Vagina (tissue), 2 donors: Measurements from ENCODE around the gene PTPRA. TPM values are rescaled to one million over a fixed set of nuclear protein-coding genes. Genes with fewer than 3 reads are reported as not detected.

ENCODE experiments used
- DNase-seq, 2 donors: peaks; one replicate each; pipeline ENCODE4 v3.0.0-alpha.2; 2017; ENCODE audit errors: extremely low spot score in 2 of 2
- H3K27ac ChIP-seq: fragments of 200-600 bp; sonication (generic); one replicate; pipeline ENCODE4 v1.5.1; 2019
- H3K27me3 ChIP-seq: fragments of 200-600 bp; sonication (generic); one replicate; pipeline ENCODE4 v1.5.1; 2019
- H3K36me3 ChIP-seq, 2 donors: fragments of 200-600 bp; sonication (generic); one replicate each; pipeline ENCODE4 v1.5.1; 2017 to 2019
- H3K4me1 ChIP-seq: fragments of 200-600 bp; sonication (generic); one replicate; pipeline ENCODE4 v1.5.1; 2019
- H3K4me3 ChIP-seq, 2 donors: fragments of 200-600 bp; sonication (generic); 1 replicate in 1 of 2; 2 replicates in 1 of 2; pipeline ENCODE4 v1.5.1; 2016 to 2019
- H3K9me3 ChIP-seq: fragments of 200-600 bp; sonication (generic); one replicate; pipeline ENCODE4 v1.5.1; 2019
- POLR2A ChIP-seq, 2 donors: fragments of 450-650 bp; IDR thresholded peaks; one replicate each; pipeline ENCODE4 v1.6.1; 2017; ENCODE audit warnings: antibody characterized with exemption in 2 of 2, mild to moderate bottlenecking in 2 of 2, moderate library complexity in 2 of 2
- POLR2AphosphoS5 ChIP-seq, 2 donors: sonication (generic); formaldehyde crosslinking; IDR thresholded peaks; one replicate each; pipeline ENCODE4 v1.9.0; 2017; ENCODE audit warnings: antibody characterized with exemption in 2 of 2, mild to moderate bottlenecking in 2 of 2, low read depth in 1 of 2; ENCODE audit not compliant: insufficient read depth in 1 of 2
- intact Hi-C: fragments of 100-400 bp; cut with DNase I; formaldehyde crosslinking; loops from one replicate; pipeline ENCODE4 v1.15.1; 2023
- total RNA-seq: library from RNA; depleted of rRNA; stranded (reverse); fragments of >200 nt; gene quantifications from one replicate; pipeline ENCODE4 v1.2.3, GENCODE V29; 2016
- TF ChIP-seq, protein P1 (sequence below), 3 experiments: fragments of 450-650 bp in 2 of 3; fragments of 200-600 bp in 1 of 3; sonication (generic) in 1 of 3; IDR thresholded peaks; one replicate each; pipeline ENCODE4 v1.5.1; 2017 to 2019; ENCODE audit warnings: antibody characterized with exemption in 3 of 3, mild to moderate bottlenecking in 2 of 3, moderate library complexity in 2 of 3

Gene PTPRA
- total RNA-seq, 1 donor from 2014 or later: 45.7 TPM

DNA sequence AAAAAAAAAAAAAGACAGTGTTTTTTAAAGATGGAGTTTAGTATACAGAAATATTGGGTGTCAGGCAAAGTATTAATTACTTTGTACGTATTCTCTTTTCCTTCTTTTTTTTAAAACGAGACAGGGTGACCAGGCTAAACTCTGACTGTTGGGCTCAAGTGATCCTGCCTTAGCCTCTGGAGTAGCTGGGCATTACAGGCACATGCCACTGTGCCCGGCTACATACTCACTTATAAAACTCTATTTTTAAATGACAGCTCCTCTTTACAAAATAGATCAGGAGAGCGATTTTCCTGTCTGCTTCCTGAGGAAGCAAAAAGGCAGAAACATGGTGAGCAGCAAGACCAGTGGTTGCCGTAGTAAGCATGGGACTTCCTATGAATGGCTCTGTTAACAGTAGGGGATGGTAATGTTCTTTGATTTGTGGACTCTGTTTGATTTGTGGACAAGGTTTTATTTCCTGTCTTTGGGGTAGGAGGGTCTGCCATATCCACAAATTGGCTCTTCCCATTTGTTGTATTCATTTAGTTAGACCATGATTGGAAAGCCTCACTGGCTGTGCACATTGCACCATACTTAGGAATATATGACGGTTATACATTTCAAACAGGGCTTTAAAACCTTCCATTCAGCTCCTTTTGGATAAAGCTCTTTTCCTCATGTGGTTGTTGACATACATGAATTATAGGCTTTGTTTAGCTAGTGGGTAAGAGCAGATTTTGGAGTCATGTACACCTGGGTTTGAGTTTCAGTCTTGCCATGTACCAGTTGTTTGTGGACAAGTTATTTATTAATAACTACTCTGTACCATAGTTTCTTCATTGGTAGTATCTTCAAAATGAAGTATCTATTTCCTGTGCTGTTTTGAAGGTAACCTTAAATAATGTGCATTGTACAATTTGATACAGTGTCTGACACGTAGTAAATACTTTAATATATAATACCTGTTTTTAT lies 45.1 kb downstream of the PTPRA start:
- intact Hi-C loops: no loop called here
- TF ChIP-seq, protein P1, sequence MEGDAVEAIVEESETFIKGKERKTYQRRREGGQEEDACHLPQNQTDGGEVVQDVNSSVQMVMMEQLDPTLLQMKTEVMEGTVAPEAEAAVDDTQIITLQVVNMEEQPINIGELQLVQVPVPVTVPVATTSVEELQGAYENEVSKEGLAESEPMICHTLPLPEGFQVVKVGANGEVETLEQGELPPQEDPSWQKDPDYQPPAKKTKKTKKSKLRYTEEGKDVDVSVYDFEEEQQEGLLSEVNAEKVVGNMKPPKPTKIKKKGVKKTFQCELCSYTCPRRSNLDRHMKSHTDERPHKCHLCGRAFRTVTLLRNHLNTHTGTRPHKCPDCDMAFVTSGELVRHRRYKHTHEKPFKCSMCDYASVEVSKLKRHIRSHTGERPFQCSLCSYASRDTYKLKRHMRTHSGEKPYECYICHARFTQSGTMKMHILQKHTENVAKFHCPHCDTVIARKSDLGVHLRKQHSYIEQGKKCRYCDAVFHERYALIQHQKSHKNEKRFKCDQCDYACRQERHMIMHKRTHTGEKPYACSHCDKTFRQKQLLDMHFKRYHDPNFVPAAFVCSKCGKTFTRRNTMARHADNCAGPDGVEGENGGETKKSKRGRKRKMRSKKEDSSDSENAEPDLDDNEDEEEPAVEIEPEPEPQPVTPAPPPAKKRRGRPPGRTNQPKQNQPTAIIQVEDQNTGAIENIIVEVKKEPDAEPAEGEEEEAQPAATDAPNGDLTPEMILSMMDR (IDR thresholded peaks at IDR 0.05): no peak
- TF ChIP-seq POLR2A (IDR thresholded peaks at IDR 0.05): no peak
- TF ChIP-seq POLR2AphosphoS5 (IDR thresholded peaks at IDR 0.05; ENCODE audit: insufficient read depth in 1 of 2, low read depth in 1 of 2): no peak
- H3K36me3 ChIP-seq: no peaks in the 10 kb centered on the region

DNA sequence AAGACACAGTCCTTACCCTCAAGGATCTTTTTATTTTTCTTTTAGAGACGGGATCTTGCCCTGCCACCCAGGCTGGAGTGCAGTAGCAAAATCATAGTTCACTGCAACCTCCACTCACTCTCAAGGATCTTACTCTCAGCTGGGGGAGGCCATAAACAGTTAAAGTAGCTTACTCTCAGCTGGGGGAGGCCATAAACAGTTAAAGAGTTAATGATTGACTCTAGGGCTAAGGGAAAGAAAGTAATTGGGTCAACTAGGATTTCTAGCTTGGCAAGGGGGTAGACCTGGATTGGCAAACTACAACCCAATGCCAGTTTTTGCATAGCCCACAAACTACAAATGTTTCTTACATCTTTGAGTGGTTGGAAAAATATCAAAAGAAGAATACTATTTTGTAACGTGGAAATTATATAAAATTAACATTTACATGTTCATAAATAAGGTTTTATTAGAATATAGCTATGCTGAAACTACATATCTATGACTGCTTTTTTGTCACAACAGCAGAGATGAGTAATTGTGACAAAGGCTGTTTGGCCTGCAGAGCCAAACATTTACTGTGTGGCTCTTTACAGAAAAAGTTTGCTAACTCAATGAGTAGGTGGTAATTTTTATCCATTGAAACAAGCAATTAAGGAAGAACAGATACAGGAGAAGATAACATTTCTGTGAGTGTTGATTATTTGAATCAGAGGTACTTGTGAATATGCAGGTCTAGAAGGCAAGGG lies 46.4 kb downstream of the PTPRA start:
- intact Hi-C loops: no loop called here
- Histone ChIP-seq H3K9me3 (no peaks in the 10 kb centered on the region), H3K4me3 (no peak overlapping the region), H3K4me1 (no peaks in the 10 kb centered on the region), H3K36me3 (peaks cover 0 to 7% of the 10 kb centered on the region in 2 donors), H3K27ac (no peak overlapping the region), H3K27me3 (no peaks in the 10 kb centered on the region)
- DNase-seq: no peak
- TF ChIP-seq, protein P1 (IDR thresholded peaks at IDR 0.05): no peak
- no peak for TF ChIP-seq POLR2AphosphoS5 (IDR thresholded peaks at IDR 0.05; ENCODE audit: insufficient read depth in 1 of 2, low read depth in 1 of 2)
- no peak for TF ChIP-seq POLR2A (IDR thresholded peaks at IDR 0.05)

More for the DNA sequence above, 45.1 kb downstream of the PTPRA start:
- H3K27ac ChIP-seq: no peak overlapping the region
- H3K9me3 ChIP-seq: no peaks in the 10 kb centered on the region
- no peak for DNase-seq
- no peaks in the 10 kb centered on the region for H3K27me3 ChIP-seq
- H3K4me3 ChIP-seq: no peak overlapping the region
- H3K4me1 ChIP-seq: no peaks in the 10 kb centered on the region

DNA sequence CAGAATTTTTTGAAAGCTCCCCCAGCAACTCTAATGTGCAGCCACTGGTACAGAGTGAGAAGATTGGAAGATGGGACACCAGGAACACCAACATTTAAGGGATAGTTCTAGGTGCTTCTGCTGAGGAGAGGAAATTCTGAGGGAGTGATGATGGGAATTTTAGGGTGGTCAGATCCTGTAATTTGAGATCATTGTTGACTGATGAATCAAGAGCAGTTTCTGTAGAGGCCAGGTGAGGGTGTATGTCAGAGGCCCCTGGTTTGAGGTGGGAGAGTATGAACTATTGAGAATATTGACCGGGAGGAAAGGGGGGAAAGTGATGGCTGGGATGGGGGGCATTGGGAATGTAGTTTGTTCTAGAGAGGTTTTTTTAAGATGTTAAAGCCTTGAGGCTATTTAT lies 47.2 kb downstream of the PTPRA start:
- no peaks in the 10 kb centered on the region for H3K9me3 ChIP-seq
- intact Hi-C loops: no loop called here
- no peak for DNase-seq
- H3K36me3 ChIP-seq: peaks cover 0 to 7% of the 10 kb centered on the region in 2 donors
- TF ChIP-seq POLR2A (IDR thresholded peaks at IDR 0.05) (no peak), POLR2AphosphoS5 (IDR thresholded peaks at IDR 0.05; ENCODE audit: insufficient read depth in 1 of 2, low read depth in 1 of 2) (no peak)
- TF ChIP-seq, protein P1 (IDR thresholded peaks at IDR 0.05): no peak
- no peak overlapping the region for H3K27ac ChIP-seq
- H3K27me3 ChIP-seq: no peaks in the 10 kb centered on the region
- no peaks in the 10 kb centered on the region for H3K4me1 ChIP-seq
- no peak overlapping the region for H3K4me3 ChIP-seq

DNA sequence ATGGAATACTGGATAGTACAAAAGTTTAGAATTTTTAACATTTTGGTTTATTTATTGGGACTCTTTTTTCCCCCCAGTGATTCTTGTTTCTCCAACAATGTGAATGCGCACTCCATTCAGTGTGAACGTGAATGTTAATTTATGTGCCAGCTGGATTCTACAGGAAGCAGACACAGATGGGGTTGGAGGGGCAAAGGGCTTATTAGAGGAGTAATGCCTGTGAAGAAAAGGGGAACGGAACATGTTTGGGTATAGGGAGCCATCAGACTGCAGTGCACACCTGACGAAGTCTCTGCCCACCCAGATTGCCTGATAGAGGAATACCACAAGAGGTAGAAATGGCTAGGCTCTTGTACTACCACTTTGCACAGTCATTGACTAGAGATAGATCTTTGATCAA lies 48.2 kb downstream of the PTPRA start:
- Histone ChIP-seq H3K4me3 (no peak overlapping the region), H3K36me3 (peaks cover 0 to 7% of the 10 kb centered on the region in 2 donors), H3K27me3 (no peaks in the 10 kb centered on the region), H3K9me3 (no peaks in the 10 kb centered on the region), H3K27ac (no peak overlapping the region), H3K4me1 (no peaks in the 10 kb centered on the region)
- DNase-seq: no peak
- intact Hi-C loops: no loop called here
- TF ChIP-seq POLR2A (IDR thresholded peaks at IDR 0.05) (no peak), POLR2AphosphoS5 (IDR thresholded peaks at IDR 0.05; ENCODE audit: insufficient read depth in 1 of 2, low read depth in 1 of 2) (no peak)
- TF ChIP-seq, protein P1 (IDR thresholded peaks at IDR 0.05): no peak
